Stimulated activated CD4-positive, alpha-beta T cell treated with anti-CD3 and anti-CD28 coated beads, Interleukin-4, amount 100 ng/mL, for 1 hour (primary cell): ENCODE data around the gene L3HYPDH.

Experiments
- DNase-seq: peaks from one replicate; pipeline ENCODE4 v3.0.0-alpha.2; 2020

Gene L3HYPDH

GRCh38 chr14:59424341-59425071 is 59.7 kb downstream of the L3HYPDH start:
- DNase-seq: no peak
